ENCODE results near the gene PPIP5K1. TPM values are rescaled to one million over a fixed set of nuclear protein-coding genes. Genes with fewer than 3 reads are reported as not detected.

The PPIP5K1 gene
- total and polyA plus RNA-seq, 9 of the 15 experiments (the other 6 are each of a cell fraction or from before 2014, with no cell fraction given) = 2.5 to 74.6 (median 35.1) TPM

- TF ChIP-seq HMGXB4 (CRISPR knock-in tag; IDR thresholded peaks at IDR 0.05) (no peak), ZFX (CRISPR knock-in tag; IDR thresholded peaks at IDR 0.05) (peak; percentile 57), RBBP5 (IDR thresholded peaks at IDR 0.05; ENCODE audit: borderline replicate concordance, insufficient read depth, low read length, poor library complexity, severe bottlenecking) (peak; percentile 87), MGA (IDR thresholded peaks at IDR 0.05) (no peak), NFRKB (IDR thresholded peaks at IDR 0.05; ENCODE audit: low read depth) (peak; percentile 77; the same call in 1 of the 2 replicates), ZNF311 (CRISPR knock-in tag; IDR thresholded peaks at IDR 0.05) (no peak), BDP1 (IDR thresholded peaks at IDR 0.05; ENCODE audit: insufficient read depth, insufficient read length) (no peak), THAP7 (CRISPR knock-in tag; IDR thresholded peaks at IDR 0.05) (no peak), GABPB1 (CRISPR knock-in tag; IDR thresholded peaks at IDR 0.05) (peak; percentile 52; the same call in 1 of the 2 replicates), ARID2 (IDR thresholded peaks at IDR 0.05) (peak; percentile 43; the same call in 1 of the 2 replicates), STAT5B (CRISPR knock-in tag; IDR thresholded peaks at IDR 0.05) (no peak), MED1 (CRISPR knock-in tag; IDR thresholded peaks at IDR 0.05; ENCODE audit: borderline replicate concordance) (no peak)
Measured at GRCh38 chr15:43492673-43493601, 97.1 kb downstream of the PPIP5K1 start, which contains the start of gene TP53BP1 (continued).

Data from K562 (cell line).